Measurements from ENCODE around the gene LPIN2.

The LPIN2 gene

DNA sequence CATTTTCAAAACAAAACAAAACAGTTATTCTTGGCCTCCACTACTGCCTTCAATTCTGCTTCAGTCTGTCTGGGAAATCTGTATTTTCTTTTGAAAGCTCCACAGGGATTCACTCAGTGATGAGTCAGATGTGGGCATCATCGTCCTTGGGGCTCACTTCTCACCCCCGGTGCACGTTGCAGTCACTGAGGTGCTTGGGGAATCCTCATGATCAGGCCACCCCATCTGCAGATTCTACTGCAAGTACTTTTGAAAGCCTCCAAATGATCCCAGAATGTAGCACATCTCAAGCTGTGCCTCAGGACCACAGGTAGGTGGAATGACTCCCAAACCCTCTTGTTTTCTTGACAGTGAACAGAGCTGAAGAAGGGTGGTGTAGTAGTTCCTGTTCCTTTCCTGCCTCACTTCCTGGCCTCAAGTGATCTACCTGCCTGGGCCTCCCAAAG lies 34.3 kb downstream of the LPIN2 start:
- DNase-seq, result no peak

DNA sequence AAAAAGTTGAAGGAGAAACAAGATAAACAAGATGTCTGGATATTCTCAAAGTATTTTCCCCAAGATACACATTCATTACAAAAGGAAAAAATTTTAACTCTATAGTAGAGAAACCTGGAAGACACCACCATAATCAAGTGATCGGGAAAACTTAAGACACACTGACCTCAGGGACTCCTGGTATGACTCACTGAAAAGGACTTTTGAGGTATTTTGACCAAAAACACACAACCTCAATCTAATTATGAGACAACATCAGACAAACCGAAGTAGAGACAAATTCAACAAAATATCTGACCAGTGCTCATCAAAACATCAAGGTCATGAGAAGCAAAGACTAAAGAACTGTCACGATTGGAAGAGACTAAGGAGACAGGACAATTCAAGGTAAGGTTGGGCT lies 34.7 kb downstream of the LPIN2 start:
- no peak for DNase-seq

DNA sequence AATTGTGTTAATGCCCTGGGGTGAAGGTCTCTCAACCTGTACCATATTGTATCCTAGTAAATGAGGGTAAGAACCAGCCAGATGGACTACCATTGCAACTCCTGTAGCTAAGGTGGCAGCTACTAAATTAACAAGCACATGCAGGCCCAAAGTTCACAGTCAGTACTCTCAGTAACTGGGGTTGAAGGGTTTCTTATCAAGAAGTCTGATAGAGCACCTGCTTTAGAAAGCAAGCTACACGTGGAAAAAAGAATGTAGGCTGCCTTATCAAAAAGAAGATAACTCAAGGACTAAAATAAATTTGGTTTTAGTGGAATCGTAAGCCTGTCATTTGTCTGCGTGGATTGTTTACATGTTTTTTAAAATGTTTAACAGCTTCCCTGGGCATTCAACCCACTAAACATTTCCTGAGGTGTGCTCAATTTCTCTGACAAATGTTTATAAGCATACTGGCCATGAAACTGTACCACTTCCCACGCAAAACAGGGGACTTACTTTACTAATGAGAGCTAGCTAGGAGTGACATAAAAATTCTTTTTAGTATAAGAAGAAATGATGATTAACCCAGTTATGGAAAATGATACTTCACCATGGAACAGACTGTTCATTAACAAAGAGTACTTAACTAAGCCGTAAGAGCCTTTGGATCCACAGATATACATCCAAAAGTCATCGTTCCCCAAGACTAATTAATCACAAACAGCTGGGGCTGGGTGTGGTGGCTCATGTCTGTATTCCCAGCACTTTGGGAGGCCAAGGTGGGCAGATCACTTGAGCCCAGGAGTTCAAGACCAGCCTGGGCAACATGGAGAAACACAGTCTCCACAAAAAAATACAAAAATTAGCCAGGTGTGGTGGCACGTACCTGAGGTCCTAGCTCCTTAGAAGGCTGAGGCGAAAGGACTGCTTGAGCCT lies 36.5 kb downstream of the LPIN2 start:
- no peak for DNase-seq

DNA sequence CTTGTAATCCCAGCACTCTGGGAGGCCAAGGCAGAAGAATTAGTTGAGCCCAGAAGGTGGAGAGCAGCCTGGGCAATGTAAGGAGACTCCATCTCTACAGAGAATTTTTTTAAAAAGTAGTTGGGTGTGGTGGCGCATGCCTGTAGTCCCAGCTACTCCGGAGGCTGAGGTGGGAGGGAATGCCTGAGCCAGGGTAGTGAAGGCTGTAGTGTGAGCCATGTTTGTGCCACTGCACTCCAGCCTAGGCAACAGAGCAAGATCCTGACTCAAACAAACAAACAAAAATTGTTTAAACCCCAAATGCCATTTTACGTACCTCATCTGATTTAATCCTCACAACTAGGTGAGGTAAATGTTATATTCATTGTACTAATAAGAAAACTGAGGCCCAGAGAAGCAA lies 38.2 kb downstream of the LPIN2 start:
- DNase-seq, result no peak

DNA sequence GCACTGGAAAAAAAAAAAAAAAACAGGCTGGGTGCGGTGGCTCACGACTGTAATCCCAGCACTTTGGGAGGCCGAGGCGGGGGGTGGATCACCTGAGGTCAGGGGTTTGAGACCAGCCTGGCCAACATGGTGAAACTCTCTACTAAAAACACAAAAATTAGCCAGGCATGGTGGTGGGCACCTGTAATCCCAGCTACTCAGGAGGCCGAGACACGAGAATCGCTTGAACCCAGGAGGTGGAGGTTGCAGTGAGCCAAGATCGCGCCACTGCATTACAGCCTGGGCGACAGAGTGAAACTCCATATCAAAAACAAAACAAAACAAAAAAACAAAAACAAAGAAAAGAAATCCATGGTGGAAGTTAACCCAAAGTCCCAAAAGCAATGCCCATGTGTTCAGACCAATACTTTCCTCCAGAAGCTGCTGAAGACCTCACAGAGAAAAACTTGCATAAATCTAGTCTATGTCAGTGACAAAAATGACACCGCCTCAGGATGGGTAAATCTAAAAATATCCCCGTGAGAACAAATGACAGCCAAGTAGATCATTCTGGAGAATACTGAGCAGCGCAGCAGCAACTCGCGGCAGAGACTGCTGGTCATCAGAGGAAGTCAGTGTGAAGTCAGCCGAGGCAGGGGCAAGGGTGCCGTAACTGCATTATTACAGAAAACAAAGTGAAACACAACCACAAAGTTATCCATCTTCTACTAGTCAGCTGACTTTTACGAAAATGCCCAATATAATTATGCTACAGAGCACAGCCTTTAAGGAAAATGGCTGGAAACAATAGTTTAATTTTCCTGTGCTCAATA lies 41.0 kb downstream of the LPIN2 start:
- no peak for DNase-seq

DNA sequence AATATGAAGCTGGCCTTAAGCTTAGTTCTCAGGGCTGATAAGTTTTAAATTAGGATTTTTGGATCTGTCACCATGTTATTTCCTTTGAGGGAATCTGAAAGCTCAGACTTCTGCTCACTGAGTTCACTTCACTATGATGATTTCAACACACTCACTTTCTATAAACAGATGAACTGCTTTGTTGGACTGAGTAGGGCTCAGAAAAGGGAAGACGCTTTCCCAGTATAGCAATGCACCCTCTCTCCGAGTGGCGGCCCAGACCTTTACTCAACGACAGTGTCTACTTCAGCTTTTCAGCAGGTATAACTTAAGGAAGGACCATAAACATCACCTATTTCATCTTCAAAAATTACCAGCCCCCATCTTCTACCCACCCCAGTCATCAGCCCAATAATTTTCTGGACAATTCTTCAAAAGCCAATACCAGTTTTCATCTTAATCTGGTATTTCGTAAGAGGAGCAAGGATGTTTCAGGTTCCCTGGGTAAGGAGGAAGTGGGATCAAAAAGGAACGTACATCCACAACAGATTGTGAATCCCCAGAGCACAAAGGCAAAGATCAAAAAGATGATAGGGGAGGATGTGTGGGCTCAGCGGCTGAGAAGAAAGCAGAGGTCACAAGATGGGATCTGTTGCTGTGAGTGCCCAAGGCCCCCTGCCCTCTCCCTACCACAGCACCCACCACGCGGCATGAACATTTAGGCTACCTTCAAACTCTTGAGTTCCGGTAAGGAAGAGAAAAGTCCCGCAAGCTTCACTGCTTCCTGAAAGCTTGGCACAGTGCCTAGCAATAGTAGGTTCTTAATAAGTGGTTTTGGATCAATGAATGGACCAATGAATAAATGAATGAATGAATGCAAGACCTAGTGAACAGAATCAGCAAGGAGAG lies 41.9 kb downstream of the LPIN2 start:
- no peak for DNase-seq

DNA sequence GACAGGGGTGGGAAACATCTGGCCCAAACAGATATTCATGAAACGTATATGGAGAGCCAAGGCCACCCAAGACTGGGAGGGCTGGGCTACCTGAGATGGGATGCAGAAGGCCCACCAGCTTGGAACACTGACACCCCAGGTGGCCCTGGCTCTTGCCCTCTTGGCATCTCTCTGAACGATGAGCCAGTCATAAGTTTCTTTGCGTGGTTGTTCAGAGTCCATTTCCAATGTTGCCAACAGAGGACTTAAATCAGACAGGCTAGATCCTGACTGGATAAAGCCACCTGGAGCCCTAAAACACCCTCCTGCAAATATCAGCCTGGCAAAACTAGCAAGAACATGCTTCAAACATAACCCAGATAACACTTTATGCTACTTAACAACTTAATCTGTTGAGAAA lies 42.6 kb downstream of the LPIN2 start:
- DNase-seq, result no peak

DNA sequence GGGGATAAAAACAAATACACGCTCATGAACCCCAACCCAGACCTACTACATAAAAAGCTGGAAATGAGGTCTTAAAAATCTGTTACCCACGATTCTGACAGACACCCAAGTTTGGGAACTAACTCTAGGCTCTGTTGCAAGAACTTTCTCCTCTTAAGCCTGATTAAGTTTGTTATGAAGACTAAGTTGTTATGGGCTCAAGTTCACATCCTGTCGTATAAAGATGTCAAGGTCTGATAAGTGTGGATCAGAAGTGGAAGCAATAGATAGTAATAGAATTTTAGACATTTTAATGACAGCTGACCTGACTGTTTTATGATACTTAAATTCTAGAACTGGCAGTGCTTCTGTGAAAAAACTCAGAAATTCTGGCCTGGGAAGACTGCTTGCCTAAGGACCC lies 43.2 kb downstream of the LPIN2 start:
- DNase-seq, result no peak

DNA sequence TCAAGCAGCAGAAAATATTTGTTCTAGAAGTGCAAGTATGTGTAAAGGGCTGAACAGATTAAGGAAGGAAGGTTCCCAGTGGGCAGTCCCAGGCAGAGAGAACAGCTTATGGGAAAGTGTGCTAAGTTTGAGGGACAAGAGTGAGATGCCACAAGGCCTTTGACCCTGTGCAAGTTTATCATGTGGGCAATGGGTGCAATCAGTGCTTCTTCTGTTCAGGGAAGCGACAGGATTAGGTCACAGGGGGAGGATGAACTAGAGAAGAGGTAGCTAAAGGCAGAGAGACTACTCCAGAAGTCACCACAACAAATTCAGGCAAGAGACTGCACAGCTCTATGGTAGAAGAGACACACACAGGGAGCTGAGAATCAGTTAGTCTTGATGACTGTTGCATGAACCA lies 44.3 kb downstream of the LPIN2 start:
- no peak for DNase-seq

DNA sequence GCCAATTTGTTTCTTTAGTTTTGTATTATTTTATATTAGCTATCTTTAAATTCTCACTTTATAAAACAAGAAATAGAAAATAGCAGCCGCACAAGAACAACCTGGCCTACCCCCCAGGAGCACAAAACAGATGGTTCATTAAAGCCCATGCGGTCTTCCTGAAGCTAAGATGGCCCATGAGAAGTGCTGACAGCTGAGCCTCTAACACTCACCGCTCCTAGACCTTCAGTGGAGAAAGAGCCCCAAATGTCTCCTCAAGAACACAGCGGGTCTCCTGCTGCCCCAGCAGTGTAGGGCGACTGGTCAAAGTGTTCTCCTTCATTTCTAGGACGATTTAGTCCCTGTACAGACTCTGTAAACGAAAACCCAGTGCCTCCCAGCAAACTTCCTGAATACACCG lies 45.1 kb downstream of the LPIN2 start:
- no peak for DNase-seq

DNA sequence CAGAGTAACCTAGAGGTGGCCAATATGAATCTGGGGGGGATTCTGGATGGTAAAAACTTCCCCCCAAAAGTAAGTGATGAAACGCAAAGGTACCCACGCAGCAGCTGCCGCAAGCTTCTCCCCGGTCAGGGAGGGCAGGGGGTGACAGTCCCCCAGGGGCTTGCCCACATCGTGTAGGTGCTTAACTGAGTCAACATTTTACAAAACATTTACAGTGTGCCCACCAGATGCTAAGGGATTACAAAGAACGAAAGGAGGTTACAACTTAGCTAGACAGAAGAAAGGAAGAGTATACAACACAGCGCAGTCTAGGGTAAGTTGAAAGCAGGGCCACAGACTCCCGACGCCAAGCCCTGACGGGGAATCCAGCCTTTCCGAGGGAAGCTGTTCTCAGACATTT lies 45.6 kb downstream of the LPIN2 start:
- no peak for DNase-seq

DNA sequence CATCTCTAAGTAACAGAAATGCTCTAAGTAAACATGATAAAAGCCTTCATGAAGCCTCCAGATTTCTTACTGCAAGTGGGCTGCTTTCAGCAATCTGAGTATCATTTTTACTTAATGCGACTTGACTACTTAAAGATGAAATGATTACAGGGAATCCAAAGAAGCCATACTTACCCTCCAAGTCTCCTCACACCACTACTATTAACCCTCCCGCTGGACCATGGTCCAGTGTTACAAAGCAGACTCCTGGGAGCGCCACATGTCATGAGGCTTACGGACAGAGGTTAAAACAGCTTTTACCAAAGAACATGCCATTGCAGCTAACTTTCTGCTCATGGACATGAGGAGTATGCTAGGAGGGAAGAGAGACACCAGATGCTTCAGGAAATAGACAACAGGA lies 46.4 kb downstream of the LPIN2 start:
- no peak for DNase-seq

DNA sequence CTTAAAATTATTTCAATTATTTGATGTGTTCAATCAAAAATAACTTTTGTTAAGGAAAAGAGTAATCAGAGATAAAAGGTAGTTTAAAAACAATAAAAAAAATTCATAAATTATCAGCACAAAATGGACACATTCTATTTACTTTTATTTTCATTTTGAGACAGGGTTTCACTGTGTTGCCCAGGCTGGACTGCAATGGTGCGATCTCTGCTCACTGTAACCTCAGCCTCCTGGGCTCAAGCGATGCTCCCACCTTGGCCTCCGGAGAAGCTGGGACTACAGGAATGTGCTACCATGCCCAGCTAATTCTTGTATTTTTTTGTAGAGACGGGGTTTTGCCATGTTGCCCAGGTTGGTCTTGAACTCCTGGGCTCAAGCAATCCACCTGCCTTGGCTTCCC lies 47.1 kb downstream of the LPIN2 start:
- no peak for DNase-seq

DNA sequence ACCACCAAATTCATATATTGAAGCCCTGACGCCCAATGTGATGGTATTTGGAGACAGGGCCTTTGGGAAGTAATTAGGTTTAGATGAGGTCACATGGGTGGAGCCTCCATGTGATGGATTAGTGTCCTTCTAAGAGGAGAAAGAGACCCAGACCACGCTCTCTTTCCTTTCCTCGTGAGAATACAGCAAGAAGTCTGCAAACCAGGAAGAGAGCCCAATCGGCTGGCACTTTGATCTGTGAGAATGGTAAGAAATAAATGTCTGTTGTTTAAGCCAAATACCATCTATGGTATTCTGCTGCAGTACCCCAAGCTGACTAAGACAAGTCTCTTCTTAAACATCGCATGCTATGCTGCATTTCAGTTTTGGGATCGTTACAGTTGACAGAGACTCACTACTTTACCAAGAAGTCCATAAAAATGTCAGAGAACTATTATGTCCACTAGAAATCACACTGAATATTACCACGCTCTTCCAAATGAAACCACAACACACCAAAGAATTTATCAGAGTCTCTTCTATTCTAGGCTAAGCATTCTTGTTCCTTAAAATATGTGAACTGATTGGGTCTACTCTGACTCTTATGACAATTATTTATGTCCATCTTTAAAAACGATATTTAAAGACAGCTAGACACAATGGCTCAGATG lies 48.5 kb downstream of the LPIN2 start:
- DNase-seq, result no peak

All from NCI-H2081 treated with DMSO at 0.1 percent for 48 hours (cell line).